AML-193 (cell line): ENCODE data around the gene FOXL1.

ENCODE experiments used
- DNase-seq, 2 experiments: peaks; one replicate each; lab custom pipeline; 2025; lab: John Stamatoyannopoulos, UW

Gene FOXL1

GRCh38 chr16:86605950-86606349 is 27.6 kb downstream of the FOXL1 start:
- DNase-seq, result no peak

GRCh38 chr16:86608301-86608747 is 30.0 kb downstream of the FOXL1 start:
- DNase-seq, result no peak

GRCh38 chr16:86609115-86609514 is 30.8 kb downstream of the FOXL1 start:
- DNase-seq, result no peak

- no peak for DNase-seq
These were observed 31.3 kb downstream of the FOXL1 start for GRCh38 chr16:86609661-86610060.

- no peak for DNase-seq
These were observed 32.6 kb downstream of the FOXL1 start for GRCh38 chr16:86610779-86611524.

- no peak for DNase-seq
These were observed 33.1 kb downstream of the FOXL1 start for GRCh38 chr16:86611525-86611855.

- no peak for DNase-seq
These were observed 33.6 kb downstream of the FOXL1 start for GRCh38 chr16:86611941-86612340.

- no peak for DNase-seq
These were observed 36.4 kb downstream of the FOXL1 start for GRCh38 chr16:86614699-86615098.

GRCh38 chr16:86616906-86617305 is 38.6 kb downstream of the FOXL1 start:
- no peak for DNase-seq

- DNase-seq, result no peak
These were observed 40.3 kb downstream of the FOXL1 start for GRCh38 chr16:86618431-86619238.

- no peak for DNase-seq
These were observed 41.0 kb downstream of the FOXL1 start for GRCh38 chr16:86619239-86619794.

GRCh38 chr16:86620184-86620583 is 41.8 kb downstream of the FOXL1 start:
- DNase-seq, result no peak

- DNase-seq, result no peak
These were observed 43.6 kb downstream of the FOXL1 start for GRCh38 chr16:86621966-86622365.

GRCh38 chr16:86622700-86623615 is 44.6 kb downstream of the FOXL1 start:
- no peak for DNase-seq

- DNase-seq, result no peak
These were observed 46.7 kb downstream of the FOXL1 start for GRCh38 chr16:86625029-86625428.

GRCh38 chr16:86625821-86626220 is 47.5 kb downstream of the FOXL1 start:
- DNase-seq, result no peak

GRCh38 chr16:86626284-86626683 is 47.9 kb downstream of the FOXL1 start:
- no peak for DNase-seq

GRCh38 chr16:86626966-86627365 is 48.6 kb downstream of the FOXL1 start:
- DNase-seq, result no peak

GRCh38 chr16:86628614-86629013 is 50.3 kb downstream of the FOXL1 start:
- DNase-seq, result no peak

GRCh38 chr16:86630471-86630870 is 52.1 kb downstream of the FOXL1 start:
- DNase-seq, result no peak

GRCh38 chr16:86631444-86631843 is 53.1 kb downstream of the FOXL1 start:
- DNase-seq, result no peak
